ENCODE measurements around the gene SLC16A10.
"Not testable (repeated sequence)": the region's sequence is repeated elsewhere in the genome, so short reads cannot be mapped to it uniquely, and the experiment has no call there.

Gene SLC16A10

DNA sequence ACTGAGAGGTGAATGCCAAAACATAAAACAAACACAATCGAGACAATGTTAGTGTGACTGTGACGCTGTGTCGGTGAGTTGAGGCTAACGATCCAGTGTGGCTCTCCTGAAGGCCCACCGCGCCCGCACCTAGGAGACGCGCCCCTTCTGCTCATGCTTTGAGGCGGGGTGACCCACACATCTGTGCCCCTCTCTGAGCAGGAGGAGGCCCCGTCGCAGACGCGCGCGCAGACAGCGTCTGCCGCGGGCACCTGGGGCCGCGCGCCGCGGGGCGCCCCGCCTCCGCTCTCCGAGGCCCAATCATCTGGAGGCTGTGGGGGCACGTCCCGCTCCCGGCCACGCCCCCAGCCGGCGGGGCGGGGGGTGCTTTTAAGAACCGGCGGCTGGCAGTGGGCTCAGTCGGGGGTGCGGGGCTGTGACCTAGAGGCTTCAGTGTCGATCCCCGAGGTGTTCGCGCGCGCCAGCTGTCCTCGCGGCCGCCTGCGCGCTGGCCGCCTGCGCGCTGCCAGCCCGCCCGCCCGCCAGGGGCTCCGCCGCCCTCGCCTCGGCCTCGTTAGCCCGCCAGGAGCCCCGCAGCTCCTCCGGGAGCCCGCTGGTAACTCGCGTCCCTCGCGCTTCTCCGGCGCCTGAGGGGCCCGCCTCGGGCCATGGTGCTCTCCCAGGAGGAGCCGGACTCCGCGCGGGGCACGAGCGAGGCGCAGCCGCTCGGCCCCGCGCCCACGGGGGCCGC, at the start of gene SLC16A10:
Gene SLC16A10, plus strand, starts transcription at position 398 of the 730 bp plus-strand sequence. Its CDS starts 250 bp downstream, at position 648.
- peak; percentile 65 for DNase-seq

GRCh38 chr6:111038534-111039252, 48.6 kb upstream of the SLC16A10 start:
- no peak for DNase-seq

DNA sequence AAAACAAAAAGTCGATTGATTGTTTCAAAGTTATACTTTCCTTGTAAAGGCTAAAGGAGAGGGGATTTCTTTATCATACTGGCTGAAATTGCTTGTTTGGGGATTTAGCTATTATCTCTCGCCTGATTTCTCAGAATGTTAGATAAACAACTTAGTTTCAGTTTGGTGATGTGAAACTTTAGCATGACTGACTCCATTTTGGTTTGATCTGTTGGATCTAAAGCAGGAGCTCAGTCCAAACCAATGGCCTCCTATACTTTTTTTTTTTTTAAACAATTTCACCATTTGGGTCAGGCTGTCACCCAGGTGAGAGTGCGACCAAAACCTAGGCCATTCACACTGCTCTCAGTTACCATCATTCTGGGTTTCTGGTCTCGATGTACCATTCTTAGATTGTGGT, 45.4 kb upstream of the SLC16A10 start:
- DNase-seq, result no peak

GRCh38 chr6:111047244-111047643, 40.1 kb upstream of the SLC16A10 start:
- no peak for DNase-seq

- DNase-seq, result no peak
Measured at GRCh38 chr6:111050261-111051023, 36.9 kb upstream of the SLC16A10 start.

DNA sequence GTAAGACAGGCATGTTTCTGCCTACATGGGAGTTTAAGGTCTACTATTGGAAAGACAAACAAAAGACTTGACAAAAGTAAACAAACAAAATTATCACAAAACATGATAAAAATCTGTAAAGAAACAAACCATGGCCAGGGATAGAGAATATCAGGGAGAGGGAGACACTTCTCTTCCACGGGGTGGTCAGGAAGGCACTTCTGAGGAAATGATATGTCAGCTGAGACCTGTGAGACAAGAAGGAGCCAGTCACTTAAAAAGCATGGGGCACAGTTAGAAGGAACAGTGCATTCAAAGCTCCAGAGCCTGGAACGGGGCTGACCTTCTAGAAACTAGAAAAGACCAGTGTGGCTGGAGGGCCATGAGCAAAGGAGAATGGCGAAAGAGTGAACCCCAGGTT, 35.1 kb upstream of the SLC16A10 start:
- DNase-seq, result no peak

- DNase-seq, result peak; percentile 9
Measured at GRCh38 chr6:111057074-111057752, 30.1 kb upstream of the SLC16A10 start.

GRCh38 chr6:111061508-111061907, 25.8 kb upstream of the SLC16A10 start:
- no peak for DNase-seq

- DNase-seq, result not testable (repeated sequence)
Measured at GRCh38 chr6:111061985-111062384, 25.3 kb upstream of the SLC16A10 start.

DNA sequence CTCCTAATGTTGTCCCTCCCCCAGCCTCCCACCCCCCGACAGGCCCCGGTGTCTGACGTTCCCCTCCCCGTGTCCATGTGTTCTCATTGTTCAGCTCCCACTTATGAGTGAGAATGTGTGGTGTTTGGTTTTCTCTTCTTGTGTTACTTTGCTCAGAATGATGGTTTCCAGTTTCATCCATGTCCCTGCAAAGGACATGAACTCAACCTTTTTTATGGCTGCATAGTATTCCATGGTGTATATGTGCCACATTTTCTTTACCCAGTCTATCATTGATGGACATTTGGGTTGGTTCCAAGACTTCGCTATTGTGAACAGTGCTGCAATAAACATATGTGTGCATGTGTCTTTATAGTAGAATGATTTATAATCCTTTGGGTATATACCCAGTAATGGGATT, 24.4 kb upstream of the SLC16A10 start:
- DNase-seq, result not testable (repeated sequence)

- DNase-seq, result no peak
Measured at GRCh38 chr6:111068109-111068865, 19.0 kb upstream of the SLC16A10 start.

GRCh38 chr6:111068866-111069234, 18.5 kb upstream of the SLC16A10 start:
- DNase-seq, result no peak

DNA sequence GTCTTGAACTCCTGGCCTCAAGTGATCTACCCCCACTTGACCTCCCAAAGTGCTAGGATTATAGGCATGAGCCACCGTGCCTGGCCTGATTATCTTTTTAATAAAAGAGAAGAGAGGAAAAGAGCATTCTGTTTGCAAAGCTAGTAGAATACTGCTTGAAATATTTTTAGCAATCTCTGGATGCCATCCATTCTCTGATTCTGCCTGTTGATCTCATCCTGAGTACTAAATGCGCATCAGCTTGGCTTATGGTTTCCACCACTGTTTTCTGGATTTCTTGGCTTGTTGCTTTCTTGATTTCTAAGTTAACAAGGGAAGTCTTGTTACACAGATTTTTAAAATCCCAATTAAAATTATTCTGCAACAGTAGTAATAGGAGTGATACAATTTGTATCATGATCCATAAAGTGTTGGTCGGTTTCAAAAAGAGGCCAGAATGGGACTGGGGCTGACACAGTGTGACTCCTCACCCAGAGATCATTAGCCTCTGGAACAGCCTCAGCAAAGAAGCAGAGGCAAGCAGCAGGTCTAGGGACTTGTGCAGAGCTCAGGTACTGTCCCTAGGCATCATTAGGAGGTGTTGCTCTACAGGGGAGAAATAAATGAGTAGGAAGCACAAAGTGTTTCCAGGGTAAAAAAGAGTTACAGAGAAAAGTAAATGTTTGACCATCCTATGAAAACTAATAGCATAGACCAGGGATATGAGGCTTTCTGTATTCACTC, 17.8 kb upstream of the SLC16A10 start:
- no peak for DNase-seq

GRCh38 chr6:111070105-111071005, 16.9 kb upstream of the SLC16A10 start:
- DNase-seq, result no peak

- DNase-seq, result no peak
Measured at GRCh38 chr6:111072801-111073360, 14.4 kb upstream of the SLC16A10 start.

DNA sequence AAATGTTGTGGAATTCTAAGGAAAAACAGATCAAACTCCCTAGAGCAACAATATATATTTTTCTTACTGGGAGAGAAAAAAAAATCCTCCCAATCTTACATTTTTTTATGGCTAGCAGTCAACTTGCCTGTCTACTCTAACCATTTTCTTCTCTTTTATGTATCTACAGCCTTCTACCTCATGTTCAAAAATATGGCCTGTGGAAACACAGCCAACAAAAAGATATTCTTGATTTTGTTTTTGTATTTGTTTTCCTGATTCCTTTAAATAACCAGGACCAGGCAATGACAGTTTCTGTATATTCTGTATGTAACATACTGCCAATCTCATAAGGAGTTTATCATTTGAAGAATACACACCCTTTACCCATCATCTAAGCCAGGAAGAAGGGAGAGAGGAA, 13.0 kb upstream of the SLC16A10 start:
- DNase-seq, result no peak

GRCh38 chr6:111076024-111076695, 11.1 kb upstream of the SLC16A10 start:
- no peak for DNase-seq

DNA sequence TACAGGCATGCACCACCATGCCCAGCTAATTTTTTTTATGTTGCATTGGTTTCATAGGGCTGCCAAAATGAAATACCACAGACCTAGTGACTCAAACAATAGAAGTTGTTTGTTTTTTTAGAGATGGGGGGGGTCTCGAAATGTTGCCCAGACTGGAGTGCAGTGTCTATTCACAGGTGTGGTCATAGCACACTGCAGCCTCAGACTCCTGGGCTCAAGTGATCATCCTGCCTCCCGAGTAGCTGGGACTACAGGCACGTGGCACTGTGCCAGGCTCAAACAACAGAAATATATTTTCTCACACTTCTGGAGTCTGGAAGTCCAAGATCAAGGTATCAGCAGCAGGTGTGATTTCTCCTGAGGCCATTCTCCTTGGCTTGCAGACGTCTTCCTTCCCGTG, 6.6 kb upstream of the SLC16A10 start:
- DNase-seq, result no peak

GRCh38 chr6:111086685-111087084, 618 bp upstream of the SLC16A10 start:
- DNase-seq, result no peak

Data from NCI-H524 treated with DMSO at 0.1 percent for 48 hours (cell line).